GM23248 (cell line): ENCODE results near the gene RBL2.

Source experiments
- EZH2 ChIP-seq: fragments of 200-600 bp; sonication (generic); IDR thresholded peaks from 2 replicates; pipeline ENCODE4 v1.6.1; 2018; ENCODE audit warnings: antibody characterized with exemption, mild to moderate bottlenecking; ENCODE audit not compliant: insufficient read depth, poor library complexity, severe bottlenecking
- EZH2phosphoT487 ChIP-seq: fragments of 200-600 bp; sonication (generic); IDR thresholded peaks from 2 replicates; pipeline ENCODE4 v1.6.1; 2018; ENCODE audit warnings: antibody characterized with exemption, moderate library complexity, mild to moderate bottlenecking, low read depth; ENCODE audit not compliant: insufficient read depth

DNA sequence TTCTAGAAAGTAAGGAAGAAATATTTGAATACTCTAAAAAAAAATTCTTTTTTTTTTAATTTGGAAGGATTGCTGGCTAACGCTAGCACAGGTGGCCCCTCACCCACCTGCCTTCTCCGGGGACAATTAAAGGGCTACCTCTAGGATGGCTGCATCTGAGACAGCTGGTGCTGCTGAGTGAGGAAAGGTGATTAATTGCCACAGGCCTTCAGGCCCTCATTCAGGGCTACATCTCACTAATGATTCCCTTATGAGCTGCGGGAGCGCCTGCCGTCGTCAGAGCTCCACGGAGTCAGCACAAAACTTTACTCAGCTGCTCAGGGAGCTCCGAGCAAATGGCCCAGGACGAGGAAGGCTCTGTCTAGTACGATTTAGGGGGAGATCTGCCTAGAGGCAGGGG is 95.8 kb downstream of the RBL2 start:
- no peak for TF ChIP-seq EZH2
- TF ChIP-seq EZH2phosphoT487: no peak
